HAP-1 (cell line): ENCODE data around the gene PPIP5K2.

ENCODE experiments used
- DNase-seq, 2 experiments: peaks; one replicate each; pipeline ENCODE4 v3.0.0-alpha.2; 2016 to 2020; ENCODE audit warnings: low spot score in 2 of 2
- H3K27me3 ChIP-seq: fragments of 250-450 bp; sonication (Bioruptor Pico); 2 replicates; pipeline ENCODE4 v1.5.1; 2020; ENCODE audit warnings: low read depth, mild to moderate bottlenecking, moderate library complexity
- H3K36me3 ChIP-seq: fragments of 250-450 bp; sonication (Bioruptor Pico); replicated peaks from 2 replicates; pipeline ENCODE4 v1.5.1; 2020; ENCODE audit warnings: mild to moderate bottlenecking
- H3K4me1 ChIP-seq: fragments of 250-450 bp; sonication (Bioruptor Pico); 2 replicates; pipeline ENCODE4 v1.5.1; 2020; ENCODE audit warnings: mild to moderate bottlenecking
- H3K4me3 ChIP-seq: fragments of 250-450 bp; sonication (Bioruptor Pico); 2 replicates; pipeline ENCODE4 v1.5.1; 2020; ENCODE audit warnings: mild to moderate bottlenecking, moderate library complexity
- H3K9me3 ChIP-seq: fragments of 250-450 bp; sonication (Bioruptor Pico); 2 replicates; pipeline ENCODE4 v1.5.1; 2020; ENCODE audit warnings: mild to moderate bottlenecking, moderate library complexity
- in situ Hi-C: fragments of 300-500 bp; cut with MboI; formaldehyde crosslinking; loops from 3 replicates; pipeline ENCODE4 v1.14.3; 2020; ENCODE audit warnings: low sequenced_read_pairs, inconsistent platforms, mixed read lengths

PPIP5K2 gene

GRCh38 chr5:103109277-103109676 lies 10.8 kb upstream of the PPIP5K2 start:
- Histone ChIP-seq H3K36me3 (peaks cover 4% of the 10 kb centered on the region), H3K4me1 (peaks cover 13% of the 10 kb centered on the region), H3K27me3 (no peaks in the 10 kb centered on the region), H3K9me3 (no peaks in the 10 kb centered on the region), H3K4me3 (no peak overlapping the region)
- DNase-seq, result no peak
- in situ Hi-C loops, result no loop called here

- H3K9me3 ChIP-seq, result no peaks in the 10 kb centered on the region
- no peaks in the 10 kb centered on the region for H3K36me3 ChIP-seq
- no peak overlapping the region for H3K4me3 ChIP-seq
- peaks cover 13% of the 10 kb centered on the region for H3K4me1 ChIP-seq
- no peak for DNase-seq
- in situ Hi-C loops, result no loop called here
- H3K27me3 ChIP-seq, result no peaks in the 10 kb centered on the region
Measured at GRCh38 chr5:103110403-103110802, 9.7 kb upstream of the PPIP5K2 start.

GRCh38 chr5:103111468-103111867 lies 8.6 kb upstream of the PPIP5K2 start:
- H3K4me1 ChIP-seq, result peaks cover 13% of the 10 kb centered on the region
- no peaks in the 10 kb centered on the region for H3K27me3 ChIP-seq
- no peaks in the 10 kb centered on the region for H3K36me3 ChIP-seq
- no peaks in the 10 kb centered on the region for H3K9me3 ChIP-seq
- DNase-seq, result no peak
- no peak overlapping the region for H3K4me3 ChIP-seq
- in situ Hi-C loops, result no loop called here

GRCh38 chr5:103112910-103113309 lies 7.2 kb upstream of the PPIP5K2 start:
- no peaks in the 10 kb centered on the region for H3K9me3 ChIP-seq
- in situ Hi-C loops, result no loop called here
- no peak overlapping the region for H3K4me3 ChIP-seq
- H3K36me3 ChIP-seq, result no peaks in the 10 kb centered on the region
- no peaks in the 10 kb centered on the region for H3K27me3 ChIP-seq
- H3K4me1 ChIP-seq, result peaks cover 15% of the 10 kb centered on the region
- no peak for DNase-seq

GRCh38 chr5:103114440-103114839 lies 5.7 kb upstream of the PPIP5K2 start:
- no peak overlapping the region for H3K4me3 ChIP-seq
- in situ Hi-C loops, result no loop called here

GRCh38 chr5:103117471-103117991 lies 2.6 kb upstream of the PPIP5K2 start:
- no peak for DNase-seq
- H3K27me3 ChIP-seq, result no peaks in the 10 kb centered on the region

More at GRCh38 chr5:103114440-103114839, 5.7 kb upstream of the PPIP5K2 start:
- no peaks in the 10 kb centered on the region for H3K36me3 ChIP-seq
- H3K4me1 ChIP-seq, result peaks cover 6% of the 10 kb centered on the region
- DNase-seq, result no peak
- H3K9me3 ChIP-seq, result no peaks in the 10 kb centered on the region
- H3K27me3 ChIP-seq, result no peaks in the 10 kb centered on the region

GRCh38 chr5:103119070-103119764 lies 884 bp upstream of the PPIP5K2 start:
- no peaks in the 10 kb centered on the region for H3K36me3 ChIP-seq
- peak in 1 of 2 experiments; percentile 13 for DNase-seq
- peak overlapping the region; percentile 69 for H3K4me3 ChIP-seq
- no peaks in the 10 kb centered on the region for H3K27me3 ChIP-seq
- H3K4me1 ChIP-seq, result peaks cover 2% of the 10 kb centered on the region; the same call in 1 of the 2 replicates
- no peaks in the 10 kb centered on the region for H3K9me3 ChIP-seq
- in situ Hi-C loops, result no loop called here

More at GRCh38 chr5:103117471-103117991, 2.6 kb upstream of the PPIP5K2 start:
- no peak overlapping the region for H3K4me3 ChIP-seq
- no peaks in the 10 kb centered on the region for H3K9me3 ChIP-seq
- in situ Hi-C loops, result no loop called here
- H3K36me3 ChIP-seq, result no peaks in the 10 kb centered on the region
- peaks cover 2% of the 10 kb centered on the region; the same call in 1 of the 2 replicates for H3K4me1 ChIP-seq

GRCh38 chr5:103120607-103121200 lies 603 bp downstream of the PPIP5K2 start:
- peak; percentile 28 to 58 for DNase-seq
- H3K4me1 ChIP-seq, result peaks cover 2% of the 10 kb centered on the region; the same call in 1 of the 2 replicates

GRCh38 chr5:103122242-103122641 lies 2.1 kb downstream of the PPIP5K2 start:
- Histone ChIP-seq H3K9me3 (no peaks in the 10 kb centered on the region), H3K36me3 (no peaks in the 10 kb centered on the region), H3K4me1 (peaks cover 2% of the 10 kb centered on the region; the same call in 1 of the 2 replicates), H3K4me3 (no peak overlapping the region), H3K27me3 (no peaks in the 10 kb centered on the region)
- no peak for DNase-seq
- in situ Hi-C loops, result no loop called here

More at GRCh38 chr5:103120607-103121200, 603 bp downstream of the PPIP5K2 start:
- no peaks in the 10 kb centered on the region for H3K27me3 ChIP-seq
- peak overlapping the region; percentile 69 for H3K4me3 ChIP-seq
- H3K9me3 ChIP-seq, result no peaks in the 10 kb centered on the region
- in situ Hi-C loops, result no loop called here
- H3K36me3 ChIP-seq, result no peaks in the 10 kb centered on the region

GRCh38 chr5:103126557-103126956 lies 6.5 kb downstream of the PPIP5K2 start:
- no peak for DNase-seq
- H3K4me3 ChIP-seq, result no peak overlapping the region
- no peaks in the 10 kb centered on the region; the same call in 1 of the 2 replicates for H3K4me1 ChIP-seq
- H3K9me3 ChIP-seq, result no peaks in the 10 kb centered on the region
- H3K27me3 ChIP-seq, result no peaks in the 10 kb centered on the region
- H3K36me3 ChIP-seq, result no peaks in the 10 kb centered on the region
- in situ Hi-C loops, result no loop called here

GRCh38 chr5:103127292-103127817 lies 7.3 kb downstream of the PPIP5K2 start:
- Histone ChIP-seq H3K36me3 (no peaks in the 10 kb centered on the region), H3K9me3 (no peaks in the 10 kb centered on the region), H3K27me3 (no peaks in the 10 kb centered on the region), H3K4me3 (no peak overlapping the region), H3K4me1 (no peaks in the 10 kb centered on the region)
- no peak for DNase-seq
- in situ Hi-C loops, result no loop called here

GRCh38 chr5:103128202-103128601 lies 8.1 kb downstream of the PPIP5K2 start:
- Histone ChIP-seq H3K4me1 (no peaks in the 10 kb centered on the region), H3K4me3 (no peak overlapping the region), H3K27me3 (no peaks in the 10 kb centered on the region), H3K36me3 (no peaks in the 10 kb centered on the region), H3K9me3 (no peaks in the 10 kb centered on the region)
- in situ Hi-C loops, result no loop called here
- DNase-seq, result no peak

GRCh38 chr5:103132684-103133083 lies 12.6 kb downstream of the PPIP5K2 start:
- no peaks in the 10 kb centered on the region for H3K4me1 ChIP-seq
- no peak overlapping the region for H3K4me3 ChIP-seq
- in situ Hi-C loops, result no loop called here
- no peak for DNase-seq
- no peaks in the 10 kb centered on the region for H3K9me3 ChIP-seq
- no peaks in the 10 kb centered on the region for H3K27me3 ChIP-seq
- H3K36me3 ChIP-seq, result no peaks in the 10 kb centered on the region

GRCh38 chr5:103133231-103133630 lies 13.1 kb downstream of the PPIP5K2 start:
- no peaks in the 10 kb centered on the region for H3K4me1 ChIP-seq
- DNase-seq, result no peak
- no peaks in the 10 kb centered on the region for H3K36me3 ChIP-seq
- in situ Hi-C loops, result no loop called here
- no peaks in the 10 kb centered on the region for H3K9me3 ChIP-seq
- no peaks in the 10 kb centered on the region for H3K27me3 ChIP-seq
- no peak overlapping the region for H3K4me3 ChIP-seq
